Measurements from ENCODE around the gene PEX26.

The PEX26 gene

GRCh38 chr22:18114976-18115652 lies 37.3 kb downstream of the PEX26 start:
- no peaks in the 10 kb centered on the region for H3K36me3 Mint-ChIP-seq (ENCODE audit: low read depth)
- peaks cover 25% of the 10 kb centered on the region for H3K27me3 Mint-ChIP-seq (ENCODE audit: low read depth)
- no peak overlapping the region for H3K4me3 Mint-ChIP-seq
- no peak overlapping the region for H3K27ac Mint-ChIP-seq
- TF ChIP-seq, protein P1, sequence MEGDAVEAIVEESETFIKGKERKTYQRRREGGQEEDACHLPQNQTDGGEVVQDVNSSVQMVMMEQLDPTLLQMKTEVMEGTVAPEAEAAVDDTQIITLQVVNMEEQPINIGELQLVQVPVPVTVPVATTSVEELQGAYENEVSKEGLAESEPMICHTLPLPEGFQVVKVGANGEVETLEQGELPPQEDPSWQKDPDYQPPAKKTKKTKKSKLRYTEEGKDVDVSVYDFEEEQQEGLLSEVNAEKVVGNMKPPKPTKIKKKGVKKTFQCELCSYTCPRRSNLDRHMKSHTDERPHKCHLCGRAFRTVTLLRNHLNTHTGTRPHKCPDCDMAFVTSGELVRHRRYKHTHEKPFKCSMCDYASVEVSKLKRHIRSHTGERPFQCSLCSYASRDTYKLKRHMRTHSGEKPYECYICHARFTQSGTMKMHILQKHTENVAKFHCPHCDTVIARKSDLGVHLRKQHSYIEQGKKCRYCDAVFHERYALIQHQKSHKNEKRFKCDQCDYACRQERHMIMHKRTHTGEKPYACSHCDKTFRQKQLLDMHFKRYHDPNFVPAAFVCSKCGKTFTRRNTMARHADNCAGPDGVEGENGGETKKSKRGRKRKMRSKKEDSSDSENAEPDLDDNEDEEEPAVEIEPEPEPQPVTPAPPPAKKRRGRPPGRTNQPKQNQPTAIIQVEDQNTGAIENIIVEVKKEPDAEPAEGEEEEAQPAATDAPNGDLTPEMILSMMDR (IDR thresholded peaks at IDR 0.05; ENCODE audit: unreplicated experiment in 3 of 3) = no peak
- H3K4me1 Mint-ChIP-seq = peaks cover 15% of the 10 kb centered on the region
- H3K9me3 Mint-ChIP-seq = no peaks in the 10 kb centered on the region

GRCh38 chr22:18115906-18116371 lies 38.1 kb downstream of the PEX26 start:
- peaks cover 15% of the 10 kb centered on the region for H3K4me1 Mint-ChIP-seq
- H3K27me3 Mint-ChIP-seq (ENCODE audit: low read depth) = peaks cover 20% of the 10 kb centered on the region
- no peaks in the 10 kb centered on the region for H3K36me3 Mint-ChIP-seq (ENCODE audit: low read depth)
- H3K4me3 Mint-ChIP-seq = no peak overlapping the region
- TF ChIP-seq, protein P1 (IDR thresholded peaks at IDR 0.05; ENCODE audit: unreplicated experiment in 3 of 3) = no peak
- H3K9me3 Mint-ChIP-seq = no peaks in the 10 kb centered on the region
- H3K27ac Mint-ChIP-seq = no peak overlapping the region

GRCh38 chr22:18116634-18117033 lies 38.8 kb downstream of the PEX26 start:
- no peak overlapping the region for H3K4me3 Mint-ChIP-seq
- no peaks in the 10 kb centered on the region for H3K9me3 Mint-ChIP-seq
- peaks cover 15% of the 10 kb centered on the region for H3K4me1 Mint-ChIP-seq
- H3K27ac Mint-ChIP-seq = no peak overlapping the region
- TF ChIP-seq, protein P1 (IDR thresholded peaks at IDR 0.05; ENCODE audit: unreplicated experiment in 3 of 3) = no peak
- no peaks in the 10 kb centered on the region for H3K36me3 Mint-ChIP-seq (ENCODE audit: low read depth)
- peaks cover 13% of the 10 kb centered on the region for H3K27me3 Mint-ChIP-seq (ENCODE audit: low read depth)

DNA sequence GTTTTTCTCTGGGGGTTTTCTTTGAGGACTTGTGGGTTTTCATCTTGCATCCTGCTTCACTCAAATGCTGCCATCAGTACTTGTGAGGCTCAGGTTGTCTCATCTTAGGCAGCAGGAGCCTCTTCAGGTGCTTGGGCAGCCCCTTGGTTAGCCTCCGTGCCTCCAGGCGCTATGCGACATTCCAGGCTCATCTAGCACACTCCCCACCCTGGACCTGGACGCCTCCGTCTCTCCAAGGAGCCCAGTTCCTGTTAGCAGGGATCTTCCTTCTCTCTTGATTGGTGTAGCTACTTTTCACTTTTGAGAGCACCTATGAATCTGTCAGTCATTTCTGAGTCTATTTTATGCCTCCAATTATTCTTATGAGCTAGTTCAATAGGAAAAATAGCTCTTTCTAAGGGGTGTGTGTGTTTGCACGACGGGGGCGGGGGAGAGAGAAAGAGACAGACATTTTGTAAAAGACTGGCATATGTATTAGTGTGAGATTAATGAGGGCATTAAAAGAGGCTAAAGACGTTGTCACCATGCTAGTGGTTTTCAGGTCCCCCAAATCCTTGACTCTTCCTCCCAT lies 40.6 kb downstream of the PEX26 start:
- no peaks in the 10 kb centered on the region for H3K9me3 Mint-ChIP-seq
- peaks cover 2% of the 10 kb centered on the region for H3K27me3 Mint-ChIP-seq (ENCODE audit: low read depth)
- no peak overlapping the region for H3K4me3 Mint-ChIP-seq
- peaks cover 10% of the 10 kb centered on the region for H3K4me1 Mint-ChIP-seq
- TF ChIP-seq, protein P1 (IDR thresholded peaks at IDR 0.05; ENCODE audit: unreplicated experiment in 3 of 3) = no peak
- H3K27ac Mint-ChIP-seq = no peak overlapping the region
- no peaks in the 10 kb centered on the region for H3K36me3 Mint-ChIP-seq (ENCODE audit: low read depth)

DNA sequence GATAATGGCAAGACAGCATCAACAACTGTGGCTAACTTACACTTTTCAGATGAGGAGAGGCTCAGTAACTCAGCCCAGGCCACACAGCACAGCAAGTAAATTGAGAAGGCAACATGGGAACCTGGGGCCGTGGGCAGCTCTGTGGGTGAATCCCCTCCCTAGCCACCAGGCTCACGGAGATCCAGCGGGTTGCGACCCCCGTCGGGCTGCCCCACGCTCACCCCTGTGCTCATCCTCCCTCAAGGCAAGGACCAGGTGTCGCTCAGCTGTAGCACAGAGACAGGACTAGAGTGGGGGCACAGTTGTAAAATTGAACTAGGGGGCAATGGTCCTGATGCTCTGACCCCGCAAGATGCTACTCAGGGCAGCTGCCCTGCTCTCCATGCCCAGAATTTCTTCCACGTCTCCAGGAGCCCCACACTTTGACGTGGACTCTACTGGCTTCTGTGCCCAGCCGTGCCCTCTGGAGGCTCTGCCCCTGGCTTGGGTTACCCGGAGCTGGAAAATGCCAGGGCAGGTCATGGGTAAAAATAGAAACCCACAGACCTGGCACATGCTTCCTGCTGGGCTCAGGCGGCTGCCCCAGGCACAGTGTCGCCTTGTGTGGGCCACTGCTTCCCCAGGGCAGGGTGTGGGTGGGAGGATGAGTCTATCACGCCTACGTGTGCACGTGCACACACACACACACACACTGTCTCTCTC lies 41.8 kb downstream of the PEX26 start:
- TF ChIP-seq, protein P1 (IDR thresholded peaks at IDR 0.05; ENCODE audit: unreplicated experiment in 3 of 3) = no peak
- Mint-ChIP-seq H3K9me3 (no peaks in the 10 kb centered on the region), H3K27me3 (ENCODE audit: low read depth) (peaks cover 3% of the 10 kb centered on the region), H3K4me3 (no peak overlapping the region), H3K27ac (no peak overlapping the region), H3K4me1 (peaks cover 5% of the 10 kb centered on the region), H3K36me3 (ENCODE audit: low read depth) (no peaks in the 10 kb centered on the region)
